ENCODE data around the gene AIFM2. TPM values are rescaled to one million over a fixed set of nuclear protein-coding genes. Genes with fewer than 3 reads are reported as not detected.

AIFM2 gene
- total and polyA plus RNA-seq, 9 of the 15 experiments (the other 6 are each of a cell fraction or from before 2014, with no cell fraction given) = 2.7 to 14.1 (median 9.2) TPM

DNA sequence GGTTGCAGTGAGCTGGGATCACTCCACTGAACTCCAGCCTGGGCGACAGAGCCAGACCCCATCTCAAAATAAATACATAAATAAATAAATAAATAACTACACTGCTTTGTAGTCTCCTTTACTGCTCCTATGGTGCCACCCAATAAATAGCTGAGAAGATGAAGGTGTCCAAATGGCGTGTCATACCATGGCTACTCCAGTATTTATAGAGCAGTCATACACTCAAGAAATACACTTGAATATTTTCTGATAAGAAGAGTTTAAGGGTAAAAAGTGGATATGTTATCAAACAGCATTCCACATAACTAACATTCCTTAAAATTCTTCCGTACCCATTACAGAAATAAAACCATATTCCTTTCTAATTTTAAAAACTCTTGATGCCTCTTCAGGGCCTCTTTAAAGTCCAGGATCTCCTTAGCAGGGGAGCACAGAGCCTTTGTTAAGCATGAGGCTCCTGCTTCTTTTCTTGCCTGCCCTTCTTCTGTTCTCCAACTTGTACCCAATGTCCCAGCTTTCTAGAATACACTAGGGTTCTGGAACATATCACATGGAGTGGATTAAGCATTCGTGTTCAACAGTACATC is 45.6 kb upstream of the AIFM2 start:
- Histone ChIP-seq H3K9me3 (replicated peaks; ENCODE audit: control insufficient read depth, insufficient read depth, low read depth, low read length) (no peaks in the 10 kb centered on the region), H3K36me3 (ENCODE audit: control insufficient read depth, insufficient read depth, low read length) (no peaks in the 10 kb centered on the region), H3K4me1 (replicated peaks in 1 of 2; ENCODE audit: control insufficient read depth in 2 of 2, insufficient read depth in 2 of 2, low read length in 2 of 2) (peaks cover 0 to 7% of the 10 kb centered on the region in 2 experiments; a peak in 4 of 5 replicates), H3K4me2 (ENCODE audit: insufficient read depth, low read length) (no peak overlapping the region), H3K9me1 (ENCODE audit: control insufficient read depth, insufficient read depth, low read length) (no peaks in the 10 kb centered on the region), H4K20me1 (replicated peaks; ENCODE audit: control insufficient read depth, insufficient read depth, low read length) (no peaks in the 10 kb centered on the region), H3K9ac (ENCODE audit: insufficient read depth in 1 of 2, low read depth in 2 of 2, low read length in 2 of 2) (no peak overlapping the region), H3K4me3 (no peak overlapping the region), H3K79me2 (ENCODE audit: control insufficient read depth, insufficient read depth, low read length) (no peaks in the 10 kb centered on the region), H2AFZ (ENCODE audit: low read depth, low read length) (no peak overlapping the region), H3K27me3 (ENCODE audit: control insufficient read depth in 2 of 2, insufficient read depth in 2 of 2, low read length in 2 of 2) (peaks cover 3 to 6% of the 10 kb centered on the region in 2 experiments), H3K27ac (ENCODE audit: extremely low read depth, low read depth, low read length) (no peak overlapping the region)
- intact Hi-C loops (cut with micrococcal nuclease) = no loop called here
- WGBS (ENCODE audit: insufficient coverage, low coverage, missing lambda C conversion rate) = 20% methylated on average over 4 of the region's 4 CpGs
- TF ChIP-seq ELF1 (tag; IDR thresholded peaks at IDR 0.05) = no peak
- no peak for TF ChIP-seq ILK (tag; IDR thresholded peaks at IDR 0.05; ENCODE audit: borderline replicate concordance, low read depth)
- TF ChIP-seq, protein P1, sequence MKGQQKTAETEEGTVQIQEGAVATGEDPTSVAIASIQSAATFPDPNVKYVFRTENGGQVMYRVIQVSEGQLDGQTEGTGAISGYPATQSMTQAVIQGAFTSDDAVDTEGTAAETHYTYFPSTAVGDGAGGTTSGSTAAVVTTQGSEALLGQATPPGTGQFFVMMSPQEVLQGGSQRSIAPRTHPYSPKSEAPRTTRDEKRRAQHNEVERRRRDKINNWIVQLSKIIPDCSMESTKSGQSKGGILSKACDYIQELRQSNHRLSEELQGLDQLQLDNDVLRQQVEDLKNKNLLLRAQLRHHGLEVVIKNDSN (CRISPR knock-in tag; IDR thresholded peaks at IDR 0.05) = no peak
- no peak for TF ChIP-seq RBM15 (IDR thresholded peaks at IDR 0.05; ENCODE audit: insufficient read depth, low read length)
- no peak for TF ChIP-seq BHLHE40 (IDR thresholded peaks at IDR 0.05; ENCODE audit: low read length)
- no peak for TF ChIP-seq SOX6 (IDR thresholded peaks at IDR 0.05)
- TF ChIP-seq, protein P2, sequence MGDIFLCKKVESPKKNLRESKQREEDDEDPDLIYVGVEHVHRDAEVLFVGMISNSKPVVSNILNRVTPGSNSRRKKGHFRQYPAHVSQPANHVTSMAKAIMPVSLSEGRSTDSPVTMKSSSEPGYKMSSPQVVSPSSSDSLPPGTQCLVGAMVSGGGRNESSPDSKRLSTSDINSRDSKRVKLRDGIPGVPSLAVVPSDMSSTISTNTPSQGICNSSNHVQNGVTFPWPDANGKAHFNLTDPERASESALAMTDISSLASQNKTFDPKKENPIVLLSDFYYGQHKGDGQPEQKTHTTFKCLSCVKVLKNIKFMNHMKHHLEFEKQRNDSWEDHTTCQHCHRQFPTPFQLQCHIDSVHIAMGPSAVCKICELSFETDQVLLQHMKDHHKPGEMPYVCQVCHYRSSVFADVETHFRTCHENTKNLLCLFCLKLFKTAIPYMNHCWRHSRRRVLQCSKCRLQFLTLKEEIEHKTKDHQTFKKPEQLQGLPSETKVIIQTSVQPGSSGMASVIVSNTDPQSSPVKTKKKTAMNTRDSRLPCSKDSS (IDR thresholded peaks at IDR 0.05; ENCODE audit: low read depth, partially characterized antibody) = no peak
- no peak for TF ChIP-seq ARNT (IDR thresholded peaks at IDR 0.05)
- no peak for TF ChIP-seq OTX1 (CRISPR knock-in tag; IDR thresholded peaks at IDR 0.05)
- TF ChIP-seq, protein P3, sequence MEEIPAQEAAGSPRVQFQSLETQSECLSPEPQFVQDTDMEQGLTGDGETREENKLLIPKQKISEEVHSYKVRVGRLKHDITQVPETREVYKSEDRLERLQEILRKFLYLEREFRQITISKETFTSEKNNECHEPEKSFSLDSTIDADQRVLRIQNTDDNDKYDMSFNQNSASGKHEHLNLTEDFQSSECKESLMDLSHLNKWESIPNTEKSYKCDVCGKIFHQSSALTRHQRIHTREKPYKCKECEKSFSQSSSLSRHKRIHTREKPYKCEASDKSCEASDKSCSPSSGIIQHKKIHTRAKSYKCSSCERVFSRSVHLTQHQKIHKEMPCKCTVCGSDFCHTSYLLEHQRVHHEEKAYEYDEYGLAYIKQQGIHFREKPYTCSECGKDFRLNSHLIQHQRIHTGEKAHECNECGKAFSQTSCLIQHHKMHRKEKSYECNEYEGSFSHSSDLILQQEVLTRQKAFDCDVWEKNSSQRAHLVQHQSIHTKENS (CRISPR knock-in tag; IDR thresholded peaks at IDR 0.05) = no peak
- no peak for TF ChIP-seq ZNF507 (tag; conservative IDR thresholded peaks at IDR 0.05)
- TF ChIP-seq TRIM28 (IDR thresholded peaks at IDR 0.05) = no peak
- TF ChIP-seq, protein P4, sequence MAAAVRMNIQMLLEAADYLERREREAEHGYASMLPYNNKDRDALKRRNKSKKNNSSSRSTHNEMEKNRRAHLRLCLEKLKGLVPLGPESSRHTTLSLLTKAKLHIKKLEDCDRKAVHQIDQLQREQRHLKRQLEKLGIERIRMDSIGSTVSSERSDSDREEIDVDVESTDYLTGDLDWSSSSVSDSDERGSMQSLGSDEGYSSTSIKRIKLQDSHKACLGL (CRISPR knock-in tag; IDR thresholded peaks at IDR 0.05; ENCODE audit: borderline replicate concordance, poor library complexity, severe bottlenecking) = no peak
- no peak for TF ChIP-seq ETV1 (tag; conservative IDR thresholded peaks at IDR 0.05; ENCODE audit: low read depth)
- TF ChIP-seq MAFF (IDR thresholded peaks at IDR 0.05; ENCODE audit: low read length) = no peak
- TF ChIP-seq, protein P5, sequence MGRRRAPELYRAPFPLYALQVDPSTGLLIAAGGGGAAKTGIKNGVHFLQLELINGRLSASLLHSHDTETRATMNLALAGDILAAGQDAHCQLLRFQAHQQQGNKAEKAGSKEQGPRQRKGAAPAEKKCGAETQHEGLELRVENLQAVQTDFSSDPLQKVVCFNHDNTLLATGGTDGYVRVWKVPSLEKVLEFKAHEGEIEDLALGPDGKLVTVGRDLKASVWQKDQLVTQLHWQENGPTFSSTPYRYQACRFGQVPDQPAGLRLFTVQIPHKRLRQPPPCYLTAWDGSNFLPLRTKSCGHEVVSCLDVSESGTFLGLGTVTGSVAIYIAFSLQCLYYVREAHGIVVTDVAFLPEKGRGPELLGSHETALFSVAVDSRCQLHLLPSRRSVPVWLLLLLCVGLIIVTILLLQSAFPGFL (CRISPR knock-in tag; IDR thresholded peaks at IDR 0.05) = no peak
- TF ChIP-seq NCOA4 (IDR thresholded peaks at IDR 0.05; ENCODE audit: partially characterized antibody) = no peak
- FAIRE-seq (no peak), ATAC-seq (no peak), DNase-seq (ENCODE audit: extremely low read depth in 1 of 4, low spot score in 3 of 4) (no peak)
- in situ Hi-C loops (cut with MboI) = no loop called here
- BruUV-seq (replicated peaks) = no TSS peak
- ChIA-PET POLR2A (interaction anchor here (0.6 to 1.3 kb wide), 2 partner anchors 10 to 19 kb away, joined by 3 to 5 read pairs; no protein-coding TSS in a partner anchor), CTCF (ENCODE audit: low intra/inter-chr PET ratio) (interaction anchor here (0.6 kb wide), 1 partner anchor 93 kb away, joined by 3 read pairs; no protein-coding TSS in a partner anchor)
